NCI-H526 (cell line): ENCODE data around the gene KRTAP10-8.
"Not testable (repeated sequence)": the region's sequence is repeated elsewhere in the genome, so short reads cannot be mapped to it uniquely, and the experiment has no call there.

Source experiments
- DNase-seq, 2 experiments: peaks; one replicate each; lab custom pipeline; 2025; lab: John Stamatoyannopoulos, UW

KRTAP10-8 gene

DNA sequence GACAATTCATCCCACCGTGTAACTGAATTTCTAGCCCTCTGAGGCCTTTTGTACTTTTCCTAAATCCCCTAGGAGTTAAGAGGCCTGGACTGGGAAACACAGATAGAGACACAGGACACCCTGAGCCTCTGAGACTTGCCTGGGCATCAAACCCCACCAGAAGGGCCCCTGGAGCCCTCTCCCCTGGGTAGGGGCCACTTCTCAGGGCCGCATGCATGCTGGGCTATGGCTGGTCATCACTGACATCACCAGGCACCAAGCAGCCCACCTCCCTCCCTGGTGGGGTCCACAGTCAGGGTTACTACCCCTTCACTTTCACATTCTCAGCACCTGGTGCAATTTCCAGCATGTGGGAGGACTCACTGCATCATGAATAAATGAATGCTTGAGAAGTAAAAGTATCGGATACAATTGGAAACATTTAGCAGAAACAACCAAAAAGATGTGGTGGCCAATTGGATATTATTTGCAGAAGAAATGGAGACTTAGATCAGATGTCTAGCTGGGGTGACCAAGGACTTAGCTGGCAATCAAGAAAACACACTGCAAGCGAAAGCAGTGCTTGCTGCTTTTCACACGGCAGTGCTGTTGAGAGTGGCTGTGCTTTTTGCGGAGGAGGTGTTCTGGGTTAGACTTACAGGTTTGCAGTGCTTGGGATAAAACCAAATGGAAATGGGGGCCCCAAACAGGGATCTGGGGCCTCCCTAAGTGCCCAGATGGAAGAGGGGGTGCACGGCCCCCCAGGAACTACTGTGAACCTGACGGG lies 12.4 kb upstream of the KRTAP10-8 start:
- DNase-seq: no peak

DNA sequence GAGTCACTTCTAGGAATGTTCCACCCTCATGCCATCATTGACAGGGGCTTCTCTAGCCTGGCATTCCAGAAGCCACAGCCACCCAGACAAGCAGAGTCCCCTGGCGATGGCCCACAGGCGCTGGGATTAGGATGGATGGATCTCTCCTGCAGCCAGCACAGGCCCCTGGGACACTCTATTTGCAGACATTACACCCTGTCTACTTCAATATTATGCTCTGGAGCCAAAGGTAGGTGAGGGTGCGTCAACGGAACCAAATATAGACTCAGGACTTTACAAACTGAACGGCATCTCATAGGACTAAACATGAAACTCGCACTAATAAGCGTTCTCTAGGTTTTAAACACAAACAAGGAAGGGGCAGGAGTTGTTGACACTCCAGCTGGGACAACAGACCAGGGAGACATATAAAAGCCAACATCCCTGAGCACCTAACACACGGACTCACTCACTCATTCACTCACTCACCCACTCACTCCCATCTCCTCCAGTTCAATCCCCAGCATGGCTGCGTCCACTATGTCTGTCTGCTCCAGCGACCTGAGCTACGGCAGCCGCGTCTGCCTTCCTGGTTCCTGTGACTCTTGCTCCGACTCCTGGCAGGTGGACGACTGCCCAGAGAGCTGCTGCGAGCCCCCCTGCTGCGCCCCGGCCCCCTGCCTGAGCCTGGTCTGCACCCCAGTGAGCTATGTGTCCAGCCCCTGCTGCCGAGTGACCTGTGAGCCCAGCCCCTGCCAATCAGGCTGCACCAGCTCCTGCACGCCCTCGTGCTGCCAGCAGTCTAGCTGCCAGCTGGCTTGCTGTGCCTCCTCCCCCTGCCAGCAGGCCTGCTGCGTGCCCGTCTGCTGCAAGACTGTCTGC lies 11.5 kb upstream of the KRTAP10-8 start, which contains the start of gene KRTAP10-7:
KRTAP10-7 (plus strand) TSS at position 480 of the 861 bp plus-strand sequence; CDS start at position 505, 25 bp downstream.
- DNase-seq: not testable (repeated sequence)

GRCh38 chr21:44601091-44601490 lies 10.8 kb upstream of the KRTAP10-8 start:
- DNase-seq: not testable (repeated sequence)

DNA sequence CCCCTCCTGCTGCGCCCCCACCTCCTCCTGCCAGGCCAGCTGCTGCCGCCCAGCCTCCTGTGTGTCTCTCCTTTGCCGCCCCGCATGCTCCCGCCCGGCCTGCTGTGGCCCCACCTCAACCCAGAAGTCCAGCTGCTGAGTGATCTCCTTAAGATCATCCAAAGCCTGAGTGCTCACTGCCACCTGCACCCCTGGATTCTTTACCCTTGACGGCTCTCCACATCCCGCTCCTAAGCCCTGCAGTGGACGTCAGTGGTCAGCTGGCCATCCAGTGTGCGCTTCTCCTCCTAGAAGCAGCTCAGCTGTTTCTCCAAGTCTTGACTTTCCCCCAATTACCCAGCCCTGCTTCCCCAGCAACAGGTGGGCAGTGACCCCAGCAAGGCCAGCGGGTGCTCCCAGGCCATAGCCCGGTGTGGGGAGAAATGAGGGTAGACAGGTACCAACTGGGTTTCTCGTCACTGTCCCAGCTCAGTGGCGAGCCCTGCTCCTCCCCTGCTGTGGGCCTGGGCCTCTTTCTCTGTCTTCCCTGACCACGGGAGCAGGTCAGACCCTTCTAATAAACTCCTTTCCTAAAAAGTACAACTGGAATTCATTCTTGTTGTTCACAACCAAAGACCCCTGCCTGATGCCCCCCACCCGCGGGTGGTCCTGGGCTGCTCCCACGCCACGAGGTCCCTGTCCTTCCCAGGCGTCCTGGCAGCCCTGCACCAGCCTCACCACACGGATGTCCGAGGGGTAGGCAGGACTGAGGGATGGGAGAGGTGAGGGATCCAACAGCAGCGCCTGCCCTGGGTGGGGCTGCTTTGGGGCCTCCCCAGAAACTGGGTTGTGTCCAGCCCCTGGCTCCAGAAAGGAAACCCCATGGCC lies 10.1 kb upstream of the KRTAP10-8 start:
- no peak for DNase-seq

- no peak for DNase-seq
These were observed 9.4 kb upstream of the KRTAP10-8 start for GRCh38 chr21:44602463-44602850.

GRCh38 chr21:44603109-44603875 lies 8.6 kb upstream of the KRTAP10-8 start:
- DNase-seq: no peak

GRCh38 chr21:44603911-44604310 lies 8.0 kb upstream of the KRTAP10-8 start:
- no peak for DNase-seq

DNA sequence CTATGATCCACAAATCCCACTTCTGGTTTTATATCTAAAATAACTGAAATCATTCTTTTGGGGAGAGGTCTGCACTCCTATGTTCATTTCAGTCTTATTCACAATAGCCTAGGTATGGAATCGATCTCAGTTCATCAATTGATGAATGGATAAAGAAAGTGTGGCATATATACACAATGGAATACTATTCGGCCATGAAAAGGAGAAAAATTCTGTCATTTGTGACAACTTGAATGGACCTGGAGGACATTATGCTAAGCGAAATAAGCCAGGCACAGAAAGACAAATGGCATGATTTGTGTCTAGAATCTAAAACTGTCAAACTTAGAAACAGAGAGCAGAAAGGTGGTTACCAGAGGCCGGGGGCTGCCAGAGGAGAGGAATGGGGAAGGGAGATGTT lies 5.4 kb upstream of the KRTAP10-8 start:
- no peak for DNase-seq

GRCh38 chr21:44609193-44609592 lies 2.7 kb upstream of the KRTAP10-8 start:
- DNase-seq: no peak

DNA sequence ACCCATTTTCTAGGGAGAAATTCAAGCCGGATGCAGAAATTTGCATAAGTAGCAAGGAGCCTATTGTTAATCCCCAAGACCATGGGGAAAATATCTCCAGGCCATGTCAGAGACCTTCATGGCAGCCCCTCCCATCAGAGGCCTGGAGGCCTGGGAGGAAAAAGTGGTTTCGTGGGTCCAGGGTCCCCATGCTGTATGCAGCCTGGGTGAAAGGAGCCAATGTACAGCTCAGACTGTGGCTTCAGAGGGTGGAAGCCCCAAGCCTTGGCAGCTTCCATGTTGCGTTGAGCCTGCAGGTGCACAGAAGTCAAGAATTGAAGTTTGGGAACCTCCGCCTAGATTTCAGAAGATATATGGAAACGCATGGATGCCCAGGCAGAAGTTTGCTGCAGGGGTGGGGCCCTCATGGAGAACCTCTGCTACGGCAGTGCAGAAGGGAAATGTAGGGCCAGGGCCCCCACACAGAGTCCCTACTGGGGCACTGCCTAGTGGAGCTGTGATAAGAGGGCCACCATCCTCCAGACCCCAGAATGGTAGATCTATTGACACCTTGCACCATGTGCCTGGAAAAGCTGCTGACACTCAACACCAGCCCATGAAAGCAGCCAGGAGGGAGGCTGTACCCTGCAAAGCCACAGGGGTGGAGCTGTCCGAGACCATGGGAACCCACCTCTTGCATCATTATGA lies 1.6 kb upstream of the KRTAP10-8 start:
- not testable (repeated sequence) for DNase-seq

DNA sequence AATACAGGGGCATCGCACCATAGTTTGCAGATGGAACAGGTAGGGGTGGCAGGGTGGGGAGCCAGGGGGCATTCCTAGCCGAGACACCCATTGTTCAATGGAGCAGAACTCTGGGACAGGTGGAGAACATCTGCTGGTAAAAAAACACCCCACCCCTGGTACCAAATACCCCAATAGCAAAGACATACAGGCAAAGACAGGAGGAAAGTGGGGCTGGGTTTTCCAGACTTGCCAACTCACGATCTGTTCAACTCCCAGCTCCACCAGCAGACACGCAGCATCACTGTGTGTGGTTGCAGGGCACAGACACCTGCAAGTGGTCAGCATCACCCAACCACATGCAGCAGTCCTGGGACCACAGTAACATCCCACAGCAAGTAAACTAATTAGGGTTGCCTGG lies 328 bp upstream of the KRTAP10-8 start:
- no peak for DNase-seq

DNA sequence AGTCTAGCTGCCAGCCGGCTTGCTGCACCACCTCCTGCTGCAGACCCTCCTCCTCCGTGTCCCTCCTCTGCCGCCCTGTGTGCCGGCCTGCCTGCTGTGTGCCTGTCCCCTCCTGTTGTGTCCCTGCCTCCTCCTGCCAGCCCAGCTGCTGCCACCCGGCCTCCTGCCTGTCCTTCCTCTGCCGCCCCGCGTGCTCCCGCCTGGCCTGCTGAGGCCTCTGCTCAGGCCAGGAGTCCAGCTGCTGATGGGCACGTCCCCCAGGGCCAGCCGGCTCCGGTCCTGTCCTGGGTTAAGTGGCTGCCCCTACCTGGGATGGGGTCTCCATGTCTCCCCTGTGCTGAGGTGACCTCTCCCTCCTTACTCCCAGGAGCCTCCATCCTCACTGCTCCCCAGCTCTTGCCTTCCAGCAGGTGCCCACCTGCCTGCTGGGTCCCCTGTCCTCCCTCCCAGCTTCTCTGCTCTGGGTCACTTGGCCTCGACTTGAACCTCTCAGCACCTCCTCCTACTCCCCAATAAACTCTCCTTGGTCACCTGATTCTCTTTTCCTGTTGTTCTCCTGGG lies 870 bp downstream of the KRTAP10-8 start:
- DNase-seq: no peak

GRCh38 chr21:44613386-44614155 lies 1.7 kb downstream of the KRTAP10-8 start:
- DNase-seq: no peak

DNA sequence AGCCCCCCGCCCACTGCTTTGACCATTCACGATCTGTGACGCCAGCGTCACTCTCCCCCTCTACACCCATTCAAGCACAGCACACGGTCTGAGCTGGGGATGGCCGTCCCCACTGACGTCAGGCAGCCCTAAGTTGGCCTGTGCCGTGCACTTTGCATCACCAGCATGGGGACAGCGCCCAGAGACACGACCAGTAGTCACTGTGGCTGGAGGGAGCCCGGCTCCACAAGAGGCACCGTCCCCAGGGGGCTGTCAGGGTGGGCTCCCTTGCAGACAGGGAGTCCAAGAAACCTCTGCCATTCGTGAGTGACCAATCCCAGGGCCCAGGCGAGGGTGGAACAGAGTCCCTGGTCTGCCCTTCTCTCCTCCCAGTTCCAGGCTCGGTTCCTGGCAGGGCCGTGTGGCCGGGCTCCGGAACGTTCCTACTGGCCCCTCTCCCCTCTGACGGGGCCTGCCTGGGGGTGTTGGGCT lies 2.3 kb downstream of the KRTAP10-8 start:
- DNase-seq: no peak

- no peak for DNase-seq
These were observed 3.1 kb downstream of the KRTAP10-8 start for GRCh38 chr21:44614961-44615391.

DNA sequence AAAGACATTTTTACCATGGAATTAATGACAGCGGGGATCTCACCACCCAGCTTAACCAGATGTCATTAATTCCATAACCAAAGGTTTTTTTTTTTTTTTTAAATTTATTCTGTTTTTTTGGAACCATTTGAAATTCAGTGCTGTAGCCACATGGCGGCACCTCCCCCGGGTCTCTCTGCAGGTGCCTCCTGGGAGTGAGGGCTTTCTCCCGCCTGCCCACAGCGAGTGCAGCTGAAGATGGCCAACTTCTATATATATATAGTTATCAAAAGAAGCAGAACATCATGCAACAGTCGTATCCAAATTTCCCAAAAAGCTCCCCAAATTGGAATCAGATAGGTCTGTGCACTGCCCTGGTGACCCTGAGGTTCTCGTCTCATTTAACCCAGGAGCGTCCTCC lies 3.6 kb downstream of the KRTAP10-8 start:
- DNase-seq: no peak

DNA sequence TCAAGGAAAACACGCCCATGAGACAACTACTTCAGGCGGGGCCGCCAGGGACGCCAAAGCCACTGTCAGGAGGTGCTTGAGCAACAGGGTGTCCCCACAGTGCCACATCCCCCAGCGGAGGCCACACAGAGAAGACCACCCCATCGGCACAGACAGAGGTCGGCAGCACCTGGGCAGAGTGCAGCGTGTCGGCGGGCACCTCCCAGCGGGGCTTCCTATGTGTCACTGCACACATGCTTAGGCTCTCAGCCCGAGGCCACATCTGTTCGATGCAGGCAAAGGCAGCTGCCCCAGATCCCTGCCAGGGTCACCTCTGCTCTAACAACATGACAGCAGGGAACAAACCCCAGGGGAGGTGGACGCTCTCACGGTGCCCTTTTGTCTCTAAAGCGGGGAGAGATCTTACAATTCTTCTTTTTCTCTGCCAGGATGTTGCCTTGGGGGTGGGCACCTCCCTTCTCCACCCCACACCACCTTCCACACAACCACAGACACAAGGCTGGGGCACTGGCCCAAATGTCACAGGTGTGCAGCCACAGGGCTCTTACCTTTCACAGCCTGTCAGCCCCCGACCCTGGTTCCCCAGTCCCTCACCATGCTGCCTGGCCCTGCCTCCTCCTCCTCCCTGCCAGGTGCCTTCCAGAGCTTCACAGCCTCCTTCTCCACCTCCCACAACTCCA lies 4.2 kb downstream of the KRTAP10-8 start:
- DNase-seq: no peak

GRCh38 chr21:44616591-44616926 lies 4.7 kb downstream of the KRTAP10-8 start:
- no peak for DNase-seq

DNA sequence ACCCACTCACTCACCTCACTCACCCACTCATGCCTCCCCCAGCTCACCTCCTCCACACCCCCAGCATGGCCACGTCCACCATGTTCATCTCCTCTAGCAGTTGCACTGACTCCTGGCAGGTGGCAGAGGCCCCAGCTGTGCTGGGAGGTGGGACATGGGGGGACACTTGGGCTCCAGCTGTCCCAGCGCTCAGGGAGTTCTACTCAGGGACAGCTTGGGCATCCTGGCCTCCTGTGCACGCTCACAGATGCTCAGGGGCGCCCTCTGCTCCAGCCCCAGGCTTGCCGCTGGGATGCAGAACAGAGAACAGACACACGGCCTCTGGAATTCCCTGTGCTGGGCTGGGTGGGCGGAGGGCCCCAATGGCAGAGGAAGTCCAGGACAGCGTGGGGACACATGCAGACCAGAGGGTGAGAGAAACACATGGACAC lies 5.2 kb downstream of the KRTAP10-8 start:
- no peak for DNase-seq
